NCI-H2196 (cell line): Measurements from ENCODE around the gene SIRT6.
A peak's percentile ranks its signal among the peaks of the same experiment; 100 is the strongest.
"Not testable (repeated sequence)": the region's sequence is repeated elsewhere in the genome, so short reads cannot be mapped to it uniquely, and the experiment has no call there.

Experiments used
- DNase-seq: peaks from one replicate; lab custom pipeline; 2025; ENCODE audit not compliant: unreplicated experiment; lab: John Stamatoyannopoulos, UW

Gene SIRT6

DNA sequence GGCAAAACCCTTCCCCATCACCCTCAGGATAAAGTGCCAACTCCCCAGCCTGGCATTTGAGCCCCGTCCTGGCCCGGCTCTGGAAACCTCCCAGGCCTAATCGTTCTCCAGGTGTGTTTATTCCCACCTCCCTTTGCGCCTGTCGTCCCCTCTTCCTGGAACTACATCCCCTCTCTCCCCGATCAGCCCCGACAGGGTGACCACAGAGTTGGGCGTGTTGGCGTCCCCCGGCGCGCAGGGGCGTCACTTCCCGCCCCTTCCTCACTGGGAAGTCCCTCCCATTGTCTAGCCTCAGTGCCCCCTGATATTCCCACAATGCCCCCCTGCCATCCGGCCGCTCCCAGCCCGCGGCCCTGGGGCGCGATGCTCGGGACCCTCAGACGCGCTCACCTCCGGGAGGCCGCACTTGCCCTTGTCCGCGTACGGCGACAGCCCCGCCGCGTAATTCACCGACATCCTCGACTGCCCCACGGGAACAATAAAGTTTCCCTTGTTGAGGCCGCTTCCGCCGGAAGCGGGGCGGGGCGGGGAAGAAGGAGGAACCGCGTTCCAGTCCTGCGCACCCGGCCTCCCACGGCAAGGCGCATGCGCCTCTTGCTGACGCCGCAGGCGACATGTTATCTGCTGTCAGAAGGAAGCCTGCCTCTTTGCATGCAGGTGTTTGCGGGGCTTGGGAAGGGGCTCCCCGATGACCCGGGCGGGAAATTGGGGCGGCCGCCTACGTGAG lies at the start of gene SIRT6, which contains the start of gene ANKRD24:
TSS of gene SIRT6 (minus strand) at position 480 of the 727 bp plus-strand sequence. CDS start at position 456, 24 bp downstream.
TSS of gene ANKRD24 (plus strand) at position 606 of the 727 bp plus-strand sequence. CDS start 3,737 bp downstream, outside the sequence.
- peak; percentile 97 for DNase-seq

GRCh38 chr19:4232139-4232538 lies 49.8 kb upstream of the SIRT6 start:
- not testable (repeated sequence) for DNase-seq

DNA sequence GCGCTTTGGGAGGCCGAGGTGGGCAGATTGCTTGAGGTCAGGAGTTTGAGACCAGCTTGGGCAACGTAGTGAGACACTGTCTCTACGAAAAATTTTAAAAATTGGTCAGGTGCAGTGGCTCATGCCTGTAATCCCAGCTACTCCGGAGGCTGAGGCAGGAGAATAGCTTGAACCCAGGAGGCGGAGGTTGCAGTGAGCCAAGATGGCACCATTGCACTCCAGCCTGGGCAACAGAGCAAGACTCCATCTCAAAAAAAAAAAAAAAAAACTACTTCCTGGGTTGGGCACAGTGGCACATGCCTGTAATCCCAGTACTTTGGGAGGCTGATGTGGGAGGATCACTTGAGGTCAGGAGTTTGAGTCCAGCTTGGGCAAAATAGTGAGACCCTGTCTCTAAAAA lies 49.2 kb upstream of the SIRT6 start:
- not testable (repeated sequence) for DNase-seq

- DNase-seq, result not testable (repeated sequence)
Measured at GRCh38 chr19:4230237-4230636, 47.9 kb upstream of the SIRT6 start.

GRCh38 chr19:4229179-4229931 lies 47.0 kb upstream of the SIRT6 start, which contains the start of gene EBI3:
TSS of gene EBI3 (plus strand) at chr19:4229523. CDS start at chr19:4229551, 28 bp downstream.
- DNase-seq, result no peak

DNA sequence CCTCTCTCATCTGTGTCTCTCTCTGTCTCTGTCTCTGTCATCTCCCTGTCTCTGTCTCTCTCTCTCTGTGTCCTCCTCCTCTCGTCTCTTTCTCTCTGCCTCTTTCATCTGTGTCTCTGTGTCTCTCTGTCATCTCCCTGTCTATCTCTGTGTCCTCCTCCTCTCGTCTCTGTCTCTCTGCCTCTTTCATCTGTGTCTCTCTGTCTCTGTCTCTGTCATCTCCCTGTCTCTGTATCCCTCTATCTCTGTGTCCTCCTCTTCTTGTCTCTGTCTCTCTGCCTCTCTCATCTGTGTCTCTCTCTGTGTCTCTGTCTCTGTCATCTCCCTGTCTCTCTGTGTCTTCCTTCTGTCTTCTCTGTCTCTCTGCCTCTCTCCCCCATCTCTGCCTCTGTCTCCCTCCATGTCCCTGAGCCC lies 46.4 kb upstream of the SIRT6 start:
- no peak for DNase-seq

- no peak for DNase-seq
Measured at GRCh38 chr19:4227771-4228170, 45.4 kb upstream of the SIRT6 start.

DNA sequence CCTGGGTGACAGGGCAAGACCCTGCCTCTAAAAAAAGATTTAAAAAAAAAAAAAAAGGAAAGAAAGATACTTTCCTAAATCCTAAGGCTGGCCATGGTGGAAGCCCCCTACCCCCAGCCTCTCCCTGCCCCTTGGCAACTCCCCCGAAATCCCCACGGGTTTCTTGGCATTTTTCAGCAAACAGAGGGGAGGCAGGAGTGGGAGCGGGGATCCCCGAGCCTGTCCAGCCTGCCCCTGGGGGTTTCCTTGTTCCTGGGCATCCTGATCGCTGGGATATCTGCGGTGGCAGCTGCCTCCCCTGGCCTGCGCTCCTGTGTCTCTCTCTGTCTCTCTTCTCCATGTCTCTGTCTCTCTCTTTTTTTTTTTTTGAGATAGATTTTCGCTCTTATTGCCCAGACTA lies 43.5 kb upstream of the SIRT6 start:
- no peak for DNase-seq

GRCh38 chr19:4224470-4224869 lies 42.1 kb upstream of the SIRT6 start:
- no peak for DNase-seq

GRCh38 chr19:4220188-4220587 lies 37.8 kb upstream of the SIRT6 start:
- DNase-seq, result no peak

DNA sequence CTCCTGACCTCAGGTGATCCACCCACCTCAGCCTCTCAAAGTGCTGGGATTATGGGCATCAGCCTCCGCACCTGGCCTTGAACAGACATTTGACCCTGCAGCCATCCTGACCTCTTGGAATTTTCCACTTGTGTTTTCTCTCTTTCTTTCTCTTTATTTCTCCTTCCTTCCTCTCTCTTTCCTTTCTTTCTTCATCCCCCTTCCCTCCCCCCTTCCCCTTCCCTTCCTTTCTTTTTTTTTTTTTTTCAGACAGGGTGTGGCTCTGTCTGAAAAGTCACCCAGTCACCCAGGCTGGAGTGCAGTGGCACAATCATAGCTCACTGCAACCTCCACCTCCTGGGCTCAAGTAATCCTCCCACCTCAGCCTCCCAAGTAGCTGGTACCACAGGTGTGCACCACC lies 36.2 kb upstream of the SIRT6 start:
- DNase-seq, result not testable (repeated sequence)

DNA sequence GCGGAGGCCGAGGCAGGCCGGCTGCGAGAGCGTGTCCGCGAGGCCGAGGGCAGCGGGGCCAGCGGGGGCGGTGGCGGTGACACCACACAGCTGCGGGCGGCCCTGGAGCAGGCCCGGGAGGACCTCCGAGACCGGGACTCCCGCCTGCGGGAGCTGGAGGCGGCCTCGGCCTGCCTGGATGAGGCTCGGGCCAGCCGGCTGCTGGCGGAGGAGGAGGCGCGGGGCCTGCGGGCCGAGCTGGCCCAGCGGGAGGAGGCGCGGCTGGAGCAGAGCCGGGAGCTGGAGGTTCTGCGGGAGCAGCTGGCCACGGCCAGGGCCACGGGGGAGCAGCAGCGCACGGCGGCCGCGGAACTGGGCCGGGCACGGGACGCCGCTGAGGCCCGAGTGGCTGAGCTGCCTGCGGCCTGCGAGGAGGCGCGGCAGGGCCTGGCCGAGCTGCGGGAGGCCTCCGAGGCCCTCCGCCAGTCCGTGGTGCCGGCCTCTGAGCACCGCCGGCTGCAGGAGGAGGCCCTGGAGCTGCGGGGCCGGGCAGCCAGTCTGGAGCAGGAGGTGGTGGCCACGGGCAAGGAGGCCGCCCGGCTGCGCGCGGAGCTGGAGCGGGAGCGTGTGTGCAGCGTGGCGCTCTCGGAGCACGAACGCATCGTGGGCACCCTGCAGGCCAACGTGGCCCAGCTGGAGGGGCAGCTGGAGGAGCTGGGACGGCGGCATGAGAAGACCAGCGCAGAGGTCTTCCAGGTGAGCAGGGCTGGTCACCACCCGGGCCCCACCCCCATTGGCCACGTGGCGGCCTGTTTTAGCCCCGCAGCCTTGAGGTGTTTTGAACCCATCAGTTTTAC lies 35.3 kb upstream of the SIRT6 start:
- DNase-seq, result no peak

DNA sequence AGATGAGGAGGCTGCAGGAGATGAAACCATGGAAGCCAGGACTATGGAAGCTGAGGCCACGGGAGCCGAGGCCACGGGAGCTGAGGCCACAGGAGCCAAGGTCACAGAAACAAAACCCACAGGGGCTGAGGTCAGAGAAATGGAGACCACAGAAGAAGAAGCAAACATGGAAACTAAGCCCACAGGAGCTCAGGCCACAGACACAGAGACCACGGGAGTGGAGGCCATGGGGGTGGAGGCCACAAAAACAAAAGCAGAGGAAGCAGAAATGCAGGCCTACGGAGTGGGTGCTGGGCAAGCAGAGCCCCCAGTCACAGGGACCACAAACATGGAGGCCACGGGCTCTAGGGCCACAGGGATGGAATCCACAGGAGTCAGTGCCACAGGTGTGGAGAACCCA lies 34.5 kb upstream of the SIRT6 start:
- DNase-seq, result no peak

GRCh38 chr19:4215807-4216206 lies 33.4 kb upstream of the SIRT6 start:
- no peak for DNase-seq

DNA sequence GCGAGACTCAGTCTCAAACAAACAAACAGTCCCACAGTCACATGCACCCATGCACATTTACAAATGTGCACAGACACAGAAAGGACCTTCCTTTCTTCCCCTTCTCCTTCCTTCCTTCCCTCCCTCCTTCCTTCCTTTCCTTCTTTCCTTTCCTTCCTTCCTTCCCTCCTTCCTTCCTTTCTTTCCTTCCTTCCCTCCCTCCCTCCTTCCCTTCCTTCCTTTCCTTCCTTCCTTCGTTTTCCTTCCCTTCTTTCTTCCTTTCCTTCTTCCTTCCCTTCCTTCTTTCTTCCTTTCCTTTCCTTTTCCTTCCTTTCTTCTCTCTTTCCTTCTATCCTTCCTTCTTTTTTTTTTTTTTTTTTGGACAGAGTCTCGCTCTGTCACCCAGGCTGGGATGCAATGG lies 30.8 kb upstream of the SIRT6 start:
- no peak for DNase-seq

GRCh38 chr19:4210166-4210731 lies 27.9 kb upstream of the SIRT6 start:
- DNase-seq, result no peak

DNA sequence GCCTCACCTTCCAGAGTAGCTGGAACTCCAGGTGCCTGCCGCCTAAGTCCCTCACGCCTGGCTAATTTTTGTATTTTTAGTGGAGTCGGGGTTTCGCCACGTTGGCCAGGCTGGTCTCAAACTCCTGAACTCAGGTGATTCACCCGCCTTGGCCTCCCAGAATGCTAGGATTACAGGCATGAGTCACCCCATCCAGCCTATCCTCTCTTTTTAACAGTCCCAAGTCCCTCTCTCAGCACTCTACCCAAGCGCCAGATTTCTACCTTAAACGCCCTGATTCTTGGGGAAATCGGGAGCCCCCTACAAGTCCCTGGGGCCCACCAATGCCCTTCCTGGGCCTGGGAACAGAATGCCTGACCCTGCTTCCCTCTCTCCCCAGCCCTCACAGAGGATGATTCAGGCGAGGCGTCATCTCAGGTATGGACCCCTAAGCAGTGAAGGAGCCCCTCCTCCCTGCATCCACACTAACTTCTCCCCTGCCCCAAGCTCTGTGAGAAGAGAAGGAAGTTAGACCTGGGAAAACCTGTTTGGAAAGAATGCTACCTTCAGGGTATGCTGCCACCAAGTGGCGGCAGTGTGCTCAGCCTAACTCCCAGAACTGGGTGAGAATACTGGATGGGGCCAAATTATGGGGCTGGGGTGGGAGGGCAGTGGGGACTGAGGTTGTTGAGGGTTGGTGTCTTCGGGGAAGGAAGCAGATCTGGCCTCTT lies 26.2 kb upstream of the SIRT6 start:
- DNase-seq, result peak; percentile 48

DNA sequence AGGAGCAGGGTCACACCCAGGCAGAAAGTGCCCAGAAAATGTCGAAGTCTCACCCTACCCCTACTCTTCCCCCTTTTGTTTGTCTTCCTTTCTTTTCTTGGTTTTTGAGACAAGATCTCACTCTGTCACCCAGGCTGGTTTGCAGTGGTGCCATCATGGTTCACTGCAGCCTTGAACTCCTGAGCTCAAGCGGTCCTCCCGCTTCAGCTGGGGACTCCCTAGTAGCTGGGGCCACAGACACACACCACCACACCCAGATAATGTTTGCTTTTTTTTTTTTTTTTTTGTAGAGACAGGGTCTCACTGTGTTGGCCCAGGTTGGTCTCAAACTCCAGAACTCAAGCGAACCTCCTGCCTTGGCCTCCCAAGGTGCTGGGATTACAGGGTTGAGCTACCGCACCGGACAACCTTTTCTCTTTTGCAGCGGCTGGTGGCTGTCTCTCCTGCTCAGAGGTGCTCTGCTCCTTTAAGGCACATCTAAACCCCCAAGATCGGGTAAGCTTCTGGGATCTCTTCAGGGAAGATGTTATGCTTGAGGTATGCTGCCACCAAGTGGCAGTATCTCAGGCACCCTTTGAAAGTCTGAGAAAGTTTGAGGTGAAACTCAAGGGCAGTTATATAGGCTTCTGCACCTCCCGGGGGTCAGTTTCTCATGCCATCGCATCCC lies 24.6 kb upstream of the SIRT6 start:
- DNase-seq, result no peak

- DNase-seq, result no peak
Measured at GRCh38 chr19:4201798-4202197, 19.4 kb upstream of the SIRT6 start.
